HEK293 (cell line): ENCODE results near the gene AUP1.
A peak's percentile ranks its signal among the peaks of the same experiment; 100 is the strongest.

Source experiments
- CTCF ChIA-PET: fragments of 350-600 bp; formaldehyde crosslinking; extraction: SDS; loops from one replicate; lab custom pipeline; 2021; ENCODE audit warnings: antibody characterized with exemption; lab: Yijun Ruan, JAX
- POLR2A ChIA-PET: fragments of 300-600 bp; formaldehyde crosslinking; extraction: SDS; loops from one replicate; lab custom pipeline; 2020; ENCODE audit warnings: antibody characterized with exemption, inconsistent platforms; lab: Yijun Ruan, JAX
- H3K27ac ChIP-seq: fragments of 200-500 bp; sonication (Bioruptor generic); 2 replicates; pipeline ENCODE4 v1.5.1; 2014; ENCODE audit warnings: low read depth, low read length, control low read depth, inconsistent platforms; ENCODE audit errors: extremely low read depth
- H3K36me3 ChIP-seq, 2 experiments: fragments of 200-500 bp in 1 of 2; sonication (Bioruptor generic) in 1 of 2; 1 replicate in 1 of 2; 2 replicates in 1 of 2; pipeline ENCODE4 v1.5.1; 2014 to 2017; ENCODE audit warnings: inconsistent platforms in 2 of 2, low read length in 2 of 2; ENCODE audit not compliant: control insufficient read depth in 2 of 2, insufficient read depth in 1 of 2
- H3K4me1 ChIP-seq: fragments of 200-500 bp; sonication (Bioruptor generic); 2 replicates; pipeline ENCODE4 v1.5.1; 2014; ENCODE audit warnings: mild to moderate bottlenecking, low read length, inconsistent platforms; ENCODE audit not compliant: control insufficient read depth, insufficient read depth
- H3K4me3 ChIP-seq: 2 replicates; pipeline ENCODE4 v1.5.1; 2011; ENCODE audit warnings: low read depth, mild to moderate bottlenecking, control low read depth, low read length, moderate library complexity
- H3K9me3 ChIP-seq: fragments of 200-500 bp; sonication (Bioruptor generic); 2 replicates; pipeline ENCODE4 v1.5.1; 2014; ENCODE audit warnings: low read depth, low read length, inconsistent platforms; ENCODE audit not compliant: control insufficient read depth, insufficient read depth
- HOXC10 ChIP-seq: sonication (generic); formaldehyde crosslinking; IDR thresholded peaks from 2 replicates; pipeline ENCODE4 v1.8.1; 2023; ENCODE audit warnings: mild to moderate bottlenecking, missing genetic modification reagents
- KLF10 ChIP-seq: fragments of 450-650 bp; IDR thresholded peaks from 2 replicates; pipeline ENCODE4 v1.5.1; 2018; ENCODE audit warnings: missing biosample characterization, mild to moderate bottlenecking, missing genetic modification characterization
- KLF8 ChIP-seq: fragments of 450-650 bp; formaldehyde crosslinking; IDR thresholded peaks from 2 replicates; pipeline ENCODE4 v1.5.1; 2016; ENCODE audit warnings: missing biosample characterization, missing genetic modification characterization
- SP2 ChIP-seq: fragments of 450-650 bp; formaldehyde crosslinking; IDR thresholded peaks from 2 replicates; pipeline ENCODE4 v1.5.1; 2016; ENCODE audit warnings: missing biosample characterization, missing genetic modification characterization
- SP3 ChIP-seq: fragments of 450-650 bp; formaldehyde crosslinking; IDR thresholded peaks from 2 replicates; pipeline ENCODE4 v1.5.1; 2016; ENCODE audit warnings: missing biosample characterization, missing genetic modification characterization
- SP7 ChIP-seq: fragments of 450-650 bp; formaldehyde crosslinking; IDR thresholded peaks from 2 replicates; pipeline ENCODE4 v1.5.1; 2016; ENCODE audit warnings: missing biosample characterization, missing genetic modification characterization
- ZBTB20 ChIP-seq: fragments of 450-650 bp; formaldehyde crosslinking; IDR thresholded peaks from 2 replicates; pipeline ENCODE4 v1.5.1; 2016; ENCODE audit warnings: missing biosample characterization, missing genetic modification characterization
- ZBTB44 ChIP-seq: fragments of 450-650 bp; IDR thresholded peaks from 2 replicates; pipeline ENCODE4 v1.5.1; 2018; ENCODE audit warnings: missing biosample characterization, mild to moderate bottlenecking, missing genetic modification characterization
- ZBTB48 ChIP-seq: fragments of 450-650 bp; formaldehyde crosslinking; IDR thresholded peaks from 2 replicates; pipeline ENCODE4 v1.5.1; 2016; ENCODE audit warnings: missing biosample characterization, missing genetic modification characterization
- ZEB2 ChIP-seq: fragments of 450-650 bp; formaldehyde crosslinking; IDR thresholded peaks from 2 replicates; pipeline ENCODE4 v1.5.1; 2016; ENCODE audit warnings: missing biosample characterization, missing genetic modification characterization
- ZNF2 ChIP-seq: fragments of 450-650 bp; formaldehyde crosslinking; IDR thresholded peaks from 2 replicates; pipeline ENCODE4 v1.5.1; 2016; ENCODE audit warnings: missing biosample characterization, missing genetic modification characterization
- ZNF214 ChIP-seq: fragments of 450-650 bp; formaldehyde crosslinking; IDR thresholded peaks from 2 replicates; pipeline ENCODE4 v1.5.1; 2017; ENCODE audit warnings: missing biosample characterization, mild to moderate bottlenecking, missing genetic modification characterization, borderline replicate concordance
- ZNF223 ChIP-seq: fragments of 450-650 bp; formaldehyde crosslinking; IDR thresholded peaks from 2 replicates; pipeline ENCODE4 v1.5.1; 2016; ENCODE audit warnings: missing biosample characterization, missing genetic modification characterization
- ZNF311 ChIP-seq: fragments of 450-650 bp; formaldehyde crosslinking; IDR thresholded peaks from 2 replicates; pipeline ENCODE4 v1.5.1; 2017; ENCODE audit warnings: missing biosample characterization, missing genetic modification characterization, borderline replicate concordance
- ZNF335 ChIP-seq: fragments of 450-650 bp; formaldehyde crosslinking; conservative IDR thresholded peaks from 2 replicates; pipeline ENCODE4 v1.5.1; 2016; ENCODE audit warnings: missing biosample characterization, missing genetic modification characterization
- ZNF394 ChIP-seq: fragments of 450-650 bp; formaldehyde crosslinking; IDR thresholded peaks from 2 replicates; pipeline ENCODE4 v1.5.1; 2016; ENCODE audit warnings: missing biosample characterization, missing genetic modification characterization, mild to moderate bottlenecking, moderate library complexity, borderline replicate concordance
- ZNF404 ChIP-seq: fragments of 450-650 bp; formaldehyde crosslinking; IDR thresholded peaks from 2 replicates; pipeline ENCODE4 v1.5.1; 2017; ENCODE audit warnings: missing biosample characterization, missing genetic modification characterization
- ZNF521 ChIP-seq: fragments of 450-650 bp; formaldehyde crosslinking; IDR thresholded peaks from 2 replicates; pipeline ENCODE4 v1.5.1; 2017; ENCODE audit warnings: missing biosample characterization, mild to moderate bottlenecking, missing genetic modification characterization
- ZNF530 ChIP-seq: fragments of 450-650 bp; formaldehyde crosslinking; IDR thresholded peaks from 2 replicates; pipeline ENCODE4 v1.5.1; 2016; ENCODE audit warnings: low read depth, missing biosample characterization, missing genetic modification characterization
- ZNF561 ChIP-seq: fragments of 450-650 bp; IDR thresholded peaks from 2 replicates; pipeline ENCODE4 v1.5.1; 2018; ENCODE audit warnings: missing biosample characterization, missing genetic modification characterization, borderline replicate concordance
- ZNF791 ChIP-seq: fragments of 450-650 bp; formaldehyde crosslinking; IDR thresholded peaks from 2 replicates; pipeline ENCODE4 v1.5.1; 2016; ENCODE audit warnings: missing biosample characterization, missing genetic modification characterization
- ZSCAN30 ChIP-seq: fragments of 450-650 bp; IDR thresholded peaks from 2 replicates; pipeline ENCODE4 v1.5.1; 2018; ENCODE audit warnings: missing biosample characterization, mild to moderate bottlenecking, missing genetic modification characterization, moderate library complexity
- TF ChIP-seq, protein P1 (sequence below): fragments of 450-650 bp; formaldehyde crosslinking; IDR thresholded peaks from 2 replicates; pipeline ENCODE4 v1.5.1; 2016; ENCODE audit warnings: missing biosample characterization, missing genetic modification characterization
- TF ChIP-seq, protein P2 (sequence below): fragments of 450-650 bp; formaldehyde crosslinking; IDR thresholded peaks from 2 replicates; pipeline ENCODE4 v1.5.1; 2016; ENCODE audit warnings: missing biosample characterization, missing genetic modification characterization
- TF ChIP-seq, protein P3 (sequence below): sonication (generic); formaldehyde crosslinking; IDR thresholded peaks from 2 replicates; pipeline ENCODE4 v1.8.1; 2022; ENCODE audit warnings: mild to moderate bottlenecking, moderate library complexity, missing genetic modification reagents
- TF ChIP-seq, protein P4 (sequence below): fragments of 450-650 bp; formaldehyde crosslinking; optimal IDR thresholded peaks from 2 replicates; pipeline ENCODE3; 2016; ENCODE audit warnings: missing biosample characterization, mild to moderate bottlenecking, missing genetic modification characterization

Gene AUP1

GRCh38 chr2:74548900-74549826, 19.7 kb upstream of the AUP1 start:
- H3K27ac ChIP-seq, result peak overlapping the region; percentile 69; the same call in 1 of the 2 replicates
- peaks cover 0 to 4% of the 10 kb centered on the region in 2 experiments; a peak in 1 of 3 replicates for H3K36me3 ChIP-seq
- peak overlapping the region; percentile 41 for H3K4me3 ChIP-seq
- CTCF ChIA-PET, result no interaction called here
- H3K9me3 ChIP-seq, result no peaks in the 10 kb centered on the region
- no peaks in the 10 kb centered on the region; the same call in 1 of the 2 replicates for H3K4me1 ChIP-seq
- POLR2A ChIA-PET, result interaction anchor here (1.6 kb wide), 1 partner anchor 91 kb away, joined by 3 read pairs; the partner anchor contains the start of gene WBP1
- no peak for TF ChIP-seq ZNF791 (tag by site-specific recombination)
- peak; percentile 14; the same call in 1 of the 2 replicates for TF ChIP-seq SP3 (tag by site-specific recombination)
- TF ChIP-seq ZNF214 (tag by site-specific recombination), result no peak
- TF ChIP-seq ZNF335 (tag by site-specific recombination), result peak; percentile 52
- peak; percentile 19; the same call in 1 of the 2 replicates for TF ChIP-seq SP7
- TF ChIP-seq ZNF404, result no peak
- TF ChIP-seq ZNF521 (tag by site-specific recombination), result no peak
- TF ChIP-seq ZBTB20 (tag by site-specific recombination), result peak; percentile 62
- TF ChIP-seq, protein P1, sequence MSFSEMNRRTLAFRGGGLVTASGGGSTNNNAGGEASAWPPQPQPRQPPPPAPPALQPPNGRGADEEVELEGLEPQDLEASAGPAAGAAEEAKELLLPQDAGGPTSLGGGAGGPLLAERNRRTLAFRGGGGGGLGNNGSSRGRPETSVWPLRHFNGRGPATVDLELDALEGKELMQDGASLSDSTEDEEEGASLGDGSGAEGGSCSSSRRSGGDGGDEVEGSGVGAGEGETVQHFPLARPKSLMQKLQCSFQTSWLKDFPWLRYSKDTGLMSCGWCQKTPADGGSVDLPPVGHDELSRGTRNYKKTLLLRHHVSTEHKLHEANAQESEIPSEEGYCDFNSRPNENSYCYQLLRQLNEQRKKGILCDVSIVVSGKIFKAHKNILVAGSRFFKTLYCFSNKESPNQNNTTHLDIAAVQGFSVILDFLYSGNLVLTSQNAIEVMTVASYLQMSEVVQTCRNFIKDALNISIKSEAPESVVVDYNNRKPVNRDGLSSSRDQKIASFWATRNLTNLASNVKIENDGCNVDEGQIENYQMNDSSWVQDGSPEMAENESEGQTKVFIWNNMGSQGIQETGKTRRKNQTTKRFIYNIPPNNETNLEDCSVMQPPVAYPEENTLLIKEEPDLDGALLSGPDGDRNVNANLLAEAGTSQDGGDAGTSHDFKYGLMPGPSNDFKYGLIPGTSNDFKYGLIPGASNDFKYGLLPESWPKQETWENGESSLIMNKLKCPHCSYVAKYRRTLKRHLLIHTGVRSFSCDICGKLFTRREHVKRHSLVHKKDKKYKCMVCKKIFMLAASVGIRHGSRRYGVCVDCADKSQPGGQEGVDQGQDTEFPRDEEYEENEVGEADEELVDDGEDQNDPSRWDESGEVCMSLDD, result peak; percentile 67; the same call in 1 of the 2 replicates
- TF ChIP-seq ZBTB48, result peak; percentile 39; the same call in 1 of the 2 replicates
- TF ChIP-seq ZNF530 (tag by site-specific recombination), result no peak
- peak; percentile 66; the same call in 1 of the 2 replicates for TF ChIP-seq ZNF561
- peak; percentile 86 for TF ChIP-seq KLF10
- TF ChIP-seq HOXC10, result no peak
- TF ChIP-seq ZBTB44 (tag by site-specific recombination), result no peak
- TF ChIP-seq ZNF2, result 0 out of 2 replicates have a peak, but pooled peaks have one; percentile 29
- TF ChIP-seq, protein P2, sequence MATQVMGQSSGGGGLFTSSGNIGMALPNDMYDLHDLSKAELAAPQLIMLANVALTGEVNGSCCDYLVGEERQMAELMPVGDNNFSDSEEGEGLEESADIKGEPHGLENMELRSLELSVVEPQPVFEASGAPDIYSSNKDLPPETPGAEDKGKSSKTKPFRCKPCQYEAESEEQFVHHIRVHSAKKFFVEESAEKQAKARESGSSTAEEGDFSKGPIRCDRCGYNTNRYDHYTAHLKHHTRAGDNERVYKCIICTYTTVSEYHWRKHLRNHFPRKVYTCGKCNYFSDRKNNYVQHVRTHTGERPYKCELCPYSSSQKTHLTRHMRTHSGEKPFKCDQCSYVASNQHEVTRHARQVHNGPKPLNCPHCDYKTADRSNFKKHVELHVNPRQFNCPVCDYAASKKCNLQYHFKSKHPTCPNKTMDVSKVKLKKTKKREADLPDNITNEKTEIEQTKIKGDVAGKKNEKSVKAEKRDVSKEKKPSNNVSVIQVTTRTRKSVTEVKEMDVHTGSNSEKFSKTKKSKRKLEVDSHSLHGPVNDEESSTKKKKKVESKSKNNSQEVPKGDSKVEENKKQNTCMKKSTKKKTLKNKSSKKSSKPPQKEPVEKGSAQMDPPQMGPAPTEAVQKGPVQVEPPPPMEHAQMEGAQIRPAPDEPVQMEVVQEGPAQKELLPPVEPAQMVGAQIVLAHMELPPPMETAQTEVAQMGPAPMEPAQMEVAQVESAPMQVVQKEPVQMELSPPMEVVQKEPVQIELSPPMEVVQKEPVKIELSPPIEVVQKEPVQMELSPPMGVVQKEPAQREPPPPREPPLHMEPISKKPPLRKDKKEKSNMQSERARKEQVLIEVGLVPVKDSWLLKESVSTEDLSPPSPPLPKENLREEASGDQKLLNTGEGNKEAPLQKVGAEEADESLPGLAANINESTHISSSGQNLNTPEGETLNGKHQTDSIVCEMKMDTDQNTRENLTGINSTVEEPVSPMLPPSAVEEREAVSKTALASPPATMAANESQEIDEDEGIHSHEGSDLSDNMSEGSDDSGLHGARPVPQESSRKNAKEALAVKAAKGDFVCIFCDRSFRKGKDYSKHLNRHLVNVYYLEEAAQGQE (tag by site-specific recombination), result 0 out of 2 replicates have a peak, but pooled peaks have one; percentile 20
- no peak for TF ChIP-seq ZNF311 (tag by site-specific recombination)
- TF ChIP-seq ZNF394 (tag by site-specific recombination), result peak; percentile 82
- TF ChIP-seq, protein P3, sequence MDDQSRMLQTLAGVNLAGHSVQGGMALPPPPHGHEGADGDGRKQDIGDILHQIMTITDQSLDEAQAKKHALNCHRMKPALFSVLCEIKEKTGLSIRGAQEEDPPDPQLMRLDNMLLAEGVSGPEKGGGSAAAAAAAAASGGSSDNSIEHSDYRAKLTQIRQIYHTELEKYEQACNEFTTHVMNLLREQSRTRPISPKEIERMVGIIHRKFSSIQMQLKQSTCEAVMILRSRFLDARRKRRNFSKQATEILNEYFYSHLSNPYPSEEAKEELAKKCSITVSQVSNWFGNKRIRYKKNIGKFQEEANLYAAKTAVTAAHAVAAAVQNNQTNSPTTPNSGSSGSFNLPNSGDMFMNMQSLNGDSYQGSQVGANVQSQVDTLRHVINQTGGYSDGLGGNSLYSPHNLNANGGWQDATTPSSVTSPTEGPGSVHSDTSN (CRISPR knock-in tag), result 0 out of 2 replicates have a peak, but pooled peaks have one; percentile 25
- peak; percentile 74 for TF ChIP-seq ZSCAN30
- peak; percentile 43 for TF ChIP-seq SP2 (tag by site-specific recombination)
- TF ChIP-seq ZEB2 (tag by site-specific recombination), result peak; percentile 31; the same call in 1 of the 2 replicates
- TF ChIP-seq ZNF223 (tag by site-specific recombination), result no peak
- TF ChIP-seq, protein P4, sequence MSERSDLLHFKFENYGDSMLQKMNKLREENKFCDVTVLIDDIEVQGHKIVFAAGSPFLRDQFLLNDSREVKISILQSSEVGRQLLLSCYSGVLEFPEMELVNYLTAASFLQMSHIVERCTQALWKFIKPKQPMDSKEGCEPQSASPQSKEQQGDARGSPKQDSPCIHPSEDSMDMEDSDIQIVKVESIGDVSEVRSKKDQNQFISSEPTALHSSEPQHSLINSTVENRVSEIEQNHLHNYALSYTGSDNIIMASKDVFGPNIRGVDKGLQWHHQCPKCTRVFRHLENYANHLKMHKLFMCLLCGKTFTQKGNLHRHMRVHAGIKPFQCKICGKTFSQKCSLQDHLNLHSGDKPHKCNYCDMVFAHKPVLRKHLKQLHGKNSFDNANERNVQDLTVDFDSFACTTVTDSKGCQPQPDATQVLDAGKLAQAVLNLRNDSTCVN (tag by site-specific recombination), result peak; percentile 79
- peak; percentile 34; the same call in 1 of the 2 replicates for TF ChIP-seq KLF8 (tag by site-specific recombination)
